HEK293T (cell line): ENCODE results near the gene SETD2.

Experiments
- BHLHE40 ChIP-seq: fragments of 450-650 bp; IDR thresholded peaks from 2 replicates; pipeline ENCODE4 v1.6.1; 2016; ENCODE audit warnings: mild to moderate bottlenecking, moderate library complexity, borderline replicate concordance
- CTBP1 ChIP-seq: fragments of 450-650 bp; IDR thresholded peaks from 2 replicates; pipeline ENCODE4 v1.6.1; 2016; ENCODE audit warnings: borderline replicate concordance
- ELF4 ChIP-seq: fragments of 450-650 bp; IDR thresholded peaks from 2 replicates; pipeline ENCODE4 v1.6.1; 2017; ENCODE audit warnings: antibody characterized with exemption
- FOXK2 ChIP-seq: fragments of 450-650 bp; IDR thresholded peaks from 2 replicates; pipeline ENCODE4 v1.6.1; 2016; ENCODE audit warnings: mild to moderate bottlenecking
- FOXM1 ChIP-seq: fragments of 450-650 bp; IDR thresholded peaks from 2 replicates; pipeline ENCODE4 v1.6.1; 2017; ENCODE audit warnings: mild to moderate bottlenecking, borderline replicate concordance
- HDGF ChIP-seq: fragments of 450-650 bp; IDR thresholded peaks from 2 replicates; pipeline ENCODE4 v1.6.1; 2017; ENCODE audit warnings: antibody characterized with exemption, borderline replicate concordance
- LEF1 ChIP-seq: fragments of 450-650 bp; IDR thresholded peaks from 2 replicates; pipeline ENCODE4 v1.6.1; 2017; ENCODE audit warnings: mild to moderate bottlenecking, borderline replicate concordance
- NFRKB ChIP-seq: fragments of 450-650 bp; IDR thresholded peaks from 2 replicates; pipeline ENCODE4 v1.6.1; 2016; ENCODE audit warnings: mild to moderate bottlenecking, moderate library complexity
- PKNOX1 ChIP-seq: fragments of 450-650 bp; IDR thresholded peaks from 2 replicates; pipeline ENCODE4 v1.6.1; 2016
- SP1 ChIP-seq: fragments of 450-650 bp; IDR thresholded peaks from 2 replicates; pipeline ENCODE4 v1.6.1; 2017
- ZNF384 ChIP-seq: fragments of 450-650 bp; IDR thresholded peaks from 2 replicates; pipeline ENCODE4 v1.6.1; 2016

GRCh38 chr3:47047069-47047468, 116.8 kb downstream of the SETD2 start:
- TF ChIP-seq ELF4 = no peak
- no peak for TF ChIP-seq PKNOX1
- no peak for TF ChIP-seq HDGF
- no peak for TF ChIP-seq ZNF384
- TF ChIP-seq NFRKB = no peak
- no peak for TF ChIP-seq FOXM1
- TF ChIP-seq FOXK2 = no peak
- TF ChIP-seq BHLHE40 = no peak
- no peak for TF ChIP-seq SP1
- no peak for TF ChIP-seq LEF1
- no peak for TF ChIP-seq CTBP1
